Tibial nerve (tissue), 4 donors: ENCODE results near the gene BLVRB. TPM values are rescaled to one million over a fixed set of nuclear protein-coding genes. Genes with fewer than 3 reads are reported as not detected.
A peak's percentile ranks its signal among the peaks of the same experiment; 100 is the strongest.

Experiments
- DNase-seq, 2 donors: peaks; one replicate each; pipeline ENCODE4 v3.0.0-alpha.2; 2019; ENCODE audit warnings: low spot score in 2 of 2
- H3K27ac ChIP-seq, 4 donors: fragments of 200-600 bp; sonication (generic) in 3 of 4; one replicate each; pipeline ENCODE4 v1.5.1; 2017 to 2019; ENCODE audit warnings: mild to moderate bottlenecking in 1 of 4
- H3K27me3 ChIP-seq, 2 donors: fragments of 200-600 bp; sonication (generic) in 1 of 2; one replicate each; pipeline versions ENCODE4 v1.5.1 to v1.6.0; 2017 to 2019
- H3K36me3 ChIP-seq, 3 donors: fragments of 200-600 bp; sonication (generic); one replicate each; pipeline ENCODE4 v1.5.1; 2018 to 2019
- H3K4me1 ChIP-seq, 4 donors: fragments of 200-600 bp; sonication (generic) in 3 of 4; one replicate each; pipeline ENCODE4 v1.5.1; 2017 to 2019
- H3K4me3 ChIP-seq, 4 donors: fragments of 200-600 bp; sonication (generic) in 3 of 4; one replicate each; pipeline ENCODE4 v1.5.1; 2017 to 2019; ENCODE audit warnings: mild to moderate bottlenecking in 1 of 4, moderate library complexity in 1 of 4
- H3K9me3 ChIP-seq, 4 donors: fragments of 200-600 bp; sonication (generic) in 3 of 4; one replicate each; pipeline ENCODE4 v1.5.1; 2017 to 2019
- EP300 ChIP-seq, 2 donors: sonication (generic); formaldehyde crosslinking; IDR thresholded peaks; one replicate each; pipeline ENCODE4 v1.6.1; 2017; ENCODE audit warnings: antibody characterized with exemption in 2 of 2, mild to moderate bottlenecking in 1 of 2
- POLR2A ChIP-seq, 2 donors: fragments of 450-650 bp; IDR thresholded peaks; one replicate each; pipeline ENCODE4 v1.6.1; 2017; ENCODE audit warnings: antibody characterized with exemption in 2 of 2, mild to moderate bottlenecking in 2 of 2, moderate library complexity in 2 of 2
- WGBS, 2 donors: methylation state at CpG; one replicate each; pipeline ENCODE4 v1.1.5; 2018; 5-methylcytosine and 5-hydroxymethylcytosine counted together
- total RNA-seq, 4 donors: library from RNA; depleted of rRNA; stranded (reverse); fragments of >200 nt; gene quantifications; one replicate each; pipeline ENCODE4 v1.1.0, GENCODE V29; 2016
- TF ChIP-seq, protein P1 (sequence below), 5 experiments: fragments of 200-600 bp in 3 of 5; fragments of 450-650 bp in 2 of 5; sonication (generic) in 3 of 5; IDR thresholded peaks; one replicate each; pipeline ENCODE4 v1.5.1; 2016 to 2019; ENCODE audit warnings: antibody characterized with exemption in 5 of 5, mild to moderate bottlenecking in 3 of 5, moderate library complexity in 2 of 5

BLVRB gene
- total RNA-seq, 4 donors from 2014 or later: 219 to 299 (median 244) TPM

DNA sequence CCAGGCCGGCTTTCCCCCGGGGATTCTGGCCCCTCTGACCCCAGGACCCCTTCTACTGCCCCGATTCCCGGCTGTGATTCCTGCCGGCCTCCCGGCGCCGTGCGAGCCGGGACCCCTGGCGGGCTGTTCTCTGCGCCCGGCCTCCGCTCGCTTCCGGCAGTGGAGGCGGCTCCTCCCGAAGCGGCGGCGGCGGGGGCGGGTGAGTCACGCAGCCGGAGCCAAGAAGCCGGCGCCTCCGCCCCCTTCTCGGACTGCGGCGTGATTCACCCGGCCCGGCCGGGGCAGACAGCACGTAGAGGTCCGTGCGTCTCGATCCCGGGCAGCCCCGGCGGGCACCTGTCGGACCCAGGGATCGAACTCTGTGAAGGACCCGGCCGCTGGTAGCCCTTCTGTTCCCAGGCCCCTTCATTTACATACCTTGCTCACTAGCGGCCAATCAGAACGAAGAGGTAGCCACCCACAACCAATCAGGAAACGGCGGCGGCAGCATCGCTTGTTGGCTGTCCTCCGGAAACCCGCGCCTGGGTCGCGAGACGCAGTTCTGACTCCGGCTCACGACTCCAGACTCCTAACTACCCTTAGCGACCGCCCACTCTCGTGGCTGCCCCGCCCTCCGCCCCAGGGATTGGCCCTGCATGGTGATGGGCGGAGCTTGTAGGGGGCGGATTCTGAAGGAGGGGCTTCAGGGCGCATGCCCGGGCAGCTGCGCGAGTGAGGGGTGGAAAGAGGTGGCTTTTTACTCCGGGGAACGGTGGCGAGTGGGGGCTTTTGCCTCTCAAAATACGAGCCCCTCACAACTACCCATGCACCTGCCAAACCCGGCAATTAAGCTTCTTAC is 39.9 kb downstream of the BLVRB start, which contains the start of gene SERTAD1:
SERTAD1 (minus strand) TSS at position 543 of the 838 bp plus-strand sequence. CDS start 2,446 bp downstream, outside the sequence.
- peak within 1 kb of the TSS; percentile 83 to 96 (median 94) for H3K4me3 ChIP-seq
- peaks cover 0 to 44% (median 33%) of the 10 kb centered on the region in 4 donors for H3K4me1 ChIP-seq
- 1% methylated on average over 53 of the region's 75 CpGs for WGBS, 2 donors
- peak; percentile 100 for DNase-seq
- H3K36me3 ChIP-seq: peaks cover 0 to 13% (median 7%) of the 10 kb centered on the region in 3 donors
- peak; percentile 78 to 100 for TF ChIP-seq EP300 (IDR thresholded peaks at IDR 0.05)
- peak; percentile 98 to 99 for TF ChIP-seq POLR2A (IDR thresholded peaks at IDR 0.05)
- TF ChIP-seq, protein P1, sequence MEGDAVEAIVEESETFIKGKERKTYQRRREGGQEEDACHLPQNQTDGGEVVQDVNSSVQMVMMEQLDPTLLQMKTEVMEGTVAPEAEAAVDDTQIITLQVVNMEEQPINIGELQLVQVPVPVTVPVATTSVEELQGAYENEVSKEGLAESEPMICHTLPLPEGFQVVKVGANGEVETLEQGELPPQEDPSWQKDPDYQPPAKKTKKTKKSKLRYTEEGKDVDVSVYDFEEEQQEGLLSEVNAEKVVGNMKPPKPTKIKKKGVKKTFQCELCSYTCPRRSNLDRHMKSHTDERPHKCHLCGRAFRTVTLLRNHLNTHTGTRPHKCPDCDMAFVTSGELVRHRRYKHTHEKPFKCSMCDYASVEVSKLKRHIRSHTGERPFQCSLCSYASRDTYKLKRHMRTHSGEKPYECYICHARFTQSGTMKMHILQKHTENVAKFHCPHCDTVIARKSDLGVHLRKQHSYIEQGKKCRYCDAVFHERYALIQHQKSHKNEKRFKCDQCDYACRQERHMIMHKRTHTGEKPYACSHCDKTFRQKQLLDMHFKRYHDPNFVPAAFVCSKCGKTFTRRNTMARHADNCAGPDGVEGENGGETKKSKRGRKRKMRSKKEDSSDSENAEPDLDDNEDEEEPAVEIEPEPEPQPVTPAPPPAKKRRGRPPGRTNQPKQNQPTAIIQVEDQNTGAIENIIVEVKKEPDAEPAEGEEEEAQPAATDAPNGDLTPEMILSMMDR (IDR thresholded peaks at IDR 0.05): peak; percentile 83 to 97 (median 94)
- H3K27ac ChIP-seq: peak within 1 kb of the TSS; percentile 95 to 100 (median 99)
- H3K27me3 ChIP-seq: no peaks in the 10 kb centered on the region
- H3K9me3 ChIP-seq: no peaks in the 10 kb centered on the region

DNA sequence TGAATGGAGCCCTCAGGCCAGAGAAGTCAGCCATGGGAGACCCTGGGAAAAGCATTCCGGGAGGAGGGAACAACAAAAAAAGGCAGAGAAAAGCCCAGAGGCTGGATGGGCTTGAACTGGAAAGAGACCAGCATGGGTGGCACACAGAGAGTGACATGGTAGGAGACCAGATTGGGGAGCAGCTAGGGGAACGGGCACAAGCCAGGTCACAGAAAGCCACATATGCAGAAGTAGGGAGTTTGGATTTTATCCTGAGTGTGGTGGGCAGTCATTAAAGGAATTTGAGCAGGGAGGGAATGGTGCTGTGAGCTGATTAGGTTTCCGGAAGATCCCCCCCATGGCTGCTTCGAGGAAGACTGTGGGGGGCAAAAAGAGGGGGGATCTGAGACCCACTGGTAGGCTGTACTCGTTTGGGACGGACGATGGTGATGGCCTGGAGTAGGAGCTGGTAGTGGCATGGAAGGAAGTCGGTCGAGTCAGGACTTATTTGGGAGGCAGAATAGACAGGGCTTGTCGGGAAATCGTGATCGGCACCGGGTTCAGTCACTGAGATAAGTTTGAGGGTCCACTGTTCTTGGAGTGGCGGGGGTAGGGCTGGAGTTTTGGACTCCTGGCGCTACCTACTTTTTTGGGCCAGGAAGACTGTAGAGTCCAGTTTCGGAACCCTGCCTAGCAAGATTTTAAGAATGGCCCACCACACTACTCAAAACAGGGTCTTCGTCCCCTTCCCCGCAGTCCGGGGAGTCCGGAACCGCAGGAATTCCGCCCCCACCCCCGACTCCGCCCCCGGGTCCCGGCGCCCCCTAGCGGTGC is 40.7 kb downstream of the BLVRB start:
- no peaks in the 10 kb centered on the region for H3K27me3 ChIP-seq
- WGBS, 2 donors: 1% methylated on average over 16 to 20 of the region's 28 CpGs
- no peak for TF ChIP-seq POLR2A (IDR thresholded peaks at IDR 0.05)
- no peak for TF ChIP-seq EP300 (IDR thresholded peaks at IDR 0.05)
- TF ChIP-seq, protein P1 (IDR thresholded peaks at IDR 0.05): no peak
- DNase-seq: no peak
- H3K4me1 ChIP-seq: peaks cover 0 to 49% (median 33%) of the 10 kb centered on the region in 4 donors
- H3K4me3 ChIP-seq: peak overlapping the region; percentile 83 to 96 (median 94)
- H3K9me3 ChIP-seq: no peaks in the 10 kb centered on the region
- H3K27ac ChIP-seq: peak overlapping the region; percentile 95 to 100 (median 99)
- peaks cover 0 to 13% (median 7%) of the 10 kb centered on the region in 3 donors for H3K36me3 ChIP-seq

DNA sequence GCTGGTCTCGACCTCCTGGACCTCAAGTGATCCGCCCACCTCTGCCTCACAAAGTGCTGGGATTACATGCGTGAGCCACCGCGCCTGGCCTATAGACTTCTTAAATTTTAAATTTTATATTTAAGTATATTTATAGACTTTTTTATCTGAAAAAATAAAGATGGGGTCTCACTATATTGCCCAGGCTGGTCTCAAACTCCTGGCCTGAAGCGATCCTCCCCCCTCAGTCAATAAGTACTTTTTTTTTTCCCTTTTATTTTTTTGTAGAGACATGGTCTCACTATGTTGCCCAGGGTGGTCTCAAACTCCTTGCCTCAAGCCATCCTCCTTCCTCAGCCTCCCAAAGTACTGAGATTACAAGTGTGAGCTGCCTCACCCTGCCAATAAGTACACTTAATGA is 41.6 kb downstream of the BLVRB start:
- no peak for DNase-seq
- H3K27ac ChIP-seq: peak overlapping the region; percentile 95 to 100 (median 99)
- WGBS, 2 donors: 84 to 86% methylated on average over 6 of the region's 6 CpGs
- no peaks in the 10 kb centered on the region for H3K9me3 ChIP-seq
- no peaks in the 10 kb centered on the region for H3K27me3 ChIP-seq
- H3K36me3 ChIP-seq: peaks cover 0 to 13% (median 7%) of the 10 kb centered on the region in 3 donors
- H3K4me1 ChIP-seq: peaks cover 0 to 49% (median 33%) of the 10 kb centered on the region in 4 donors
- H3K4me3 ChIP-seq: peak overlapping the region in 2 of 4 donors; percentile 83 to 96
- TF ChIP-seq POLR2A (IDR thresholded peaks at IDR 0.05) (no peak), EP300 (IDR thresholded peaks at IDR 0.05) (no peak)
- TF ChIP-seq, protein P1 (IDR thresholded peaks at IDR 0.05): no peak

DNA sequence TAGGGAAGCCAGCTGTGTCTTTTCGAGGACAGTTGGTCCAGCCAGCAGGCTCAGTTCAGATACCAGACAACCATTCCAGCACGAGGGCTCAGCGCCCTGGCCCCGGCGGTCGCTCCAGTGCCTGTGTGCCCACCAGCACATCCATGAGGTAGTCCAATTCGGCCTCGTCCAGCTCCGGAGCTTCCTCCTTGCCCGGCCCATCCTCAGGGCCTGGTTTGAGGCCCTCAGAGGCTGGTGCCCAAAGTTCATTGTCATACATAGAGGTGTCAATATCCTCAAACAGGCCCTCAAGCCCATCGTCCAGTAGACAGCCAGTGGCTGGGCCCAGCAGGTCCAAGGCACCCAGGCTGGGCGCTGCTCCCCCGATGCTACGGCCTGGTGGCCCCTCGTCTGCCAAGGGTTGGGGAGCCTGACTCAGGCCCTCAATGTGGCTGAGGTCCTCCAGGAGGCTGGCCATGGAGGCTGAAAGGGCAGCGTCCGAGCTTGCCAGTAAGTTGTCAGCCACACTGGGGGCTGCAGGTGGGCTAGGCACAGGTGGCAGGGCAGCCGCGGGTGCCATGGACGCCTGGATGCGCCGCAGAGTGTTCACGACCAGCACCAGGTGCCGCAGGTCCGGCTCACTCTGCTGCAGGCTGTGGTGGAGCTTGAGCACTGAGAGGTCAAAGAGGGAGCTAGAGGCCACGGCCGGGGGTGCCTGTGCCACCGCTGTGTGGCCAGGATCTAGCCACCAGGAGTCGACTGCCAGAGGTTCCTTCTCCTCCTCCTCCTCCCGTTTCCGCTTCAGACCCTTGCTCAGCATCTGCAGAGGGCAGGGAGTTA is 42.6 kb downstream of the BLVRB start:
- peaks cover 0 to 13% (median 7%) of the 10 kb centered on the region in 3 donors for H3K36me3 ChIP-seq
- no peaks in the 10 kb centered on the region for H3K9me3 ChIP-seq
- TF ChIP-seq EP300 (IDR thresholded peaks at IDR 0.05) (no peak), POLR2A (IDR thresholded peaks at IDR 0.05) (no peak)
- TF ChIP-seq, protein P1 (IDR thresholded peaks at IDR 0.05): no peak
- peaks cover 0 to 51% (median 33%) of the 10 kb centered on the region in 4 donors for H3K4me1 ChIP-seq
- H3K4me3 ChIP-seq: peak overlapping the region in 1 of 4 donors; percentile 96
- no peaks in the 10 kb centered on the region for H3K27me3 ChIP-seq
- DNase-seq: no peak
- H3K27ac ChIP-seq: peak overlapping the region; percentile 95 to 100 (median 98)
- 77 to 86% methylated on average over 25 of the region's 31 CpGs for WGBS, 2 donors
